K562 (cell line): ENCODE data around the gene DENND10.

Source experiments
- BCL6 ChIP-seq: fragments of 250-450 bp; sonication (Bioruptor Pico); IDR thresholded peaks from 2 replicates; pipeline ENCODE4 v1.4.0; 2020
- ZBTB7A ChIP-seq: IDR thresholded peaks from 2 replicates; pipeline ENCODE4 v1.6.1; 2011; ENCODE audit warnings: low read depth, mild to moderate bottlenecking, low read length, moderate library complexity, borderline replicate concordance; ENCODE audit not compliant: control insufficient read depth
- ZNF239 ChIP-seq: fragments of 250-450 bp; sonication (Bioruptor Pico); IDR thresholded peaks from 2 replicates; pipeline ENCODE4 v1.4.0; 2020; ENCODE audit warnings: mild to moderate bottlenecking
- TF ChIP-seq, protein P1 (sequence below): fragments of 250-450 bp; sonication (Bioruptor Pico); IDR thresholded peaks from 2 replicates; pipeline ENCODE4 v1.5.0; 2021

DNA sequence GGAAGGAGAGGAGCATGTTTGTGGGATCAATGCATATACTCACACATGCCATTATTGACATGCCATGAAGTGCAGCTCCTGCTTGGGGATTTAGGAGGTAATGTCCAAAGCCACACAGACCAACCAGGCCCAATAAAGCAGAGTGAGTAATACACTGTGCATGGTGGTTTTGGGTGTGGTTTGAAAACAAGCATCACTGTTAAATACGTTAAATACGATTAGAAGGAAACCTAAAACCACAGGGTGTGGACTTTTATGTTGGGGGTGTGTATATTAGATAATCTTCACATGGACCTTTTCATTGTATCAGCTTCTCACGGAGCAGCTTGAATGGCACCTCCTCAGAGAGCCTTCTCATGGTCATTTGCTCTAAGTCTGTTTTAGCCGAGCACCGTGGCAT lies 12.9 kb upstream of the DENND10 start:
- TF ChIP-seq, protein P1, sequence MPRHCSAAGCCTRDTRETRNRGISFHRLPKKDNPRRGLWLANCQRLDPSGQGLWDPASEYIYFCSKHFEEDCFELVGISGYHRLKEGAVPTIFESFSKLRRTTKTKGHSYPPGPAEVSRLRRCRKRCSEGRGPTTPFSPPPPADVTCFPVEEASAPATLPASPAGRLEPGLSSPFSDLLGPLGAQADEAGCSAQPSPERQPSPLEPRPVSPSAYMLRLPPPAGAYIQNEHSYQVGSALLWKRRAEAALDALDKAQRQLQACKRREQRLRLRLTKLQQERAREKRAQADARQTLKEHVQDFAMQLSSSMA (CRISPR knock-in tag): no peak
- TF ChIP-seq ZNF239 (CRISPR knock-in tag) (no peak), BCL6 (CRISPR knock-in tag) (no peak), ZBTB7A (no peak)
